Muscle layer of colon (tissue), 2 donors: ENCODE measurements around the gene RUSF1.
"Not testable (repeated sequence)": the region's sequence is repeated elsewhere in the genome, so short reads cannot be mapped to it uniquely, and the experiment has no call there.

Experiments
- H3K27ac ChIP-seq: one replicate; pipeline ENCODE4 v1.7.0; 2013; ENCODE audit warnings: low read depth, mild to moderate bottlenecking, low read length, moderate library complexity
- H3K27me3 ChIP-seq, 2 donors: one replicate each; pipeline ENCODE4 v1.7.0; 2013; ENCODE audit warnings: low read length in 2 of 2, mild to moderate bottlenecking in 2 of 2; ENCODE audit not compliant: insufficient read depth in 2 of 2, control insufficient read depth in 1 of 2
- H3K36me3 ChIP-seq: one replicate; pipeline ENCODE4 v1.7.0; 2013; ENCODE audit warnings: mild to moderate bottlenecking, low read length; ENCODE audit not compliant: insufficient read depth
- H3K4me1 ChIP-seq: one replicate; pipeline ENCODE4 v1.7.0; 2013; ENCODE audit warnings: mild to moderate bottlenecking, low read length; ENCODE audit not compliant: insufficient read depth
- H3K4me3 ChIP-seq, 2 donors: one replicate each; pipeline ENCODE4 v1.7.0; 2013; ENCODE audit warnings: low read length in 2 of 2, low read depth in 1 of 2, mild to moderate bottlenecking in 1 of 2, moderate library complexity in 1 of 2
- H3K9ac ChIP-seq: one replicate; pipeline ENCODE4 v1.7.0; 2013; ENCODE audit warnings: low read length
- H3K9me3 ChIP-seq: one replicate; pipeline ENCODE4 v1.7.0; 2013; ENCODE audit warnings: mild to moderate bottlenecking, low read length
- donor health status: abdominal sarcoma.
- donor health status: Adenocarcinoma of cecum.

Gene RUSF1

GRCh38 chr16:31529937-31530312 lies 21.7 kb upstream of the RUSF1 start:
- H3K27ac ChIP-seq: no peak overlapping the region
- peaks cover 6% of the 10 kb centered on the region for H3K4me1 ChIP-seq
- no peak overlapping the region for H3K9ac ChIP-seq
- peak overlapping the region; percentile 31 to 44 for H3K4me3 ChIP-seq
- peaks cover 3 to 7% of the 10 kb centered on the region in 2 donors for H3K27me3 ChIP-seq
- no peaks in the 10 kb centered on the region for H3K9me3 ChIP-seq
- no peaks in the 10 kb centered on the region for H3K36me3 ChIP-seq

GRCh38 chr16:31529108-31529936 lies 21.1 kb upstream of the RUSF1 start:
- H3K4me1 ChIP-seq: peaks cover 6% of the 10 kb centered on the region
- H3K4me3 ChIP-seq: peak overlapping the region; percentile 31 to 52
- no peak overlapping the region for H3K9ac ChIP-seq
- H3K27me3 ChIP-seq: peaks cover 3 to 7% of the 10 kb centered on the region in 2 donors
- no peaks in the 10 kb centered on the region for H3K9me3 ChIP-seq
- no peaks in the 10 kb centered on the region for H3K36me3 ChIP-seq
- H3K27ac ChIP-seq: no peak overlapping the region

- no peak overlapping the region for H3K9ac ChIP-seq
- H3K36me3 ChIP-seq: no peaks in the 10 kb centered on the region
- peaks cover 3 to 7% of the 10 kb centered on the region in 2 donors for H3K27me3 ChIP-seq
- H3K27ac ChIP-seq: no peak overlapping the region
- no peaks in the 10 kb centered on the region for H3K9me3 ChIP-seq
- peak overlapping the region; percentile 31 to 52 for H3K4me3 ChIP-seq
- peaks cover 6% of the 10 kb centered on the region for H3K4me1 ChIP-seq
Observed at GRCh38 chr16:31528523-31529107, 20.4 kb upstream of the RUSF1 start.

GRCh38 chr16:31527734-31528274 lies 19.6 kb upstream of the RUSF1 start, which contains the start of gene AHSP:
TSS of gene AHSP (plus strand) at chr16:31527900. CDS start at chr16:31528140, 240 bp downstream.
- Histone ChIP-seq H3K27me3 (peaks cover 3 to 7% of the 10 kb centered on the region in 2 donors), H3K9me3 (no peaks in the 10 kb centered on the region), H3K36me3 (no peaks in the 10 kb centered on the region), H3K27ac (no peak within 1 kb of the TSS), H3K4me1 (peaks cover 6% of the 10 kb centered on the region), H3K9ac (no peak within 1 kb of the TSS), H3K4me3 (peak within 1 kb of the TSS in 1 of 2 donors; percentile 52)

- Histone ChIP-seq H3K27ac (no peak overlapping the region), H3K9me3 (no peaks in the 10 kb centered on the region), H3K4me3 (no peak overlapping the region), H3K36me3 (no peaks in the 10 kb centered on the region), H3K9ac (no peak overlapping the region), H3K4me1 (peaks cover 6% of the 10 kb centered on the region), H3K27me3 (no peaks in the 10 kb centered on the region)
Observed at GRCh38 chr16:31525113-31525512, 16.9 kb upstream of the RUSF1 start.

- H3K27ac ChIP-seq, H3K9ac ChIP-seq, H3K4me3 ChIP-seq, H3K4me1 ChIP-seq, H3K36me3 ChIP-seq, H3K27me3 ChIP-seq, H3K9me3 ChIP-seq: not testable (repeated sequence)
Observed at GRCh38 chr16:31523768-31524167, 15.6 kb upstream of the RUSF1 start.

- no peak overlapping the region for H3K27ac ChIP-seq
Observed at GRCh38 chr16:31522071-31522470, 13.9 kb upstream of the RUSF1 start.

GRCh38 chr16:31521368-31521767 lies 13.2 kb upstream of the RUSF1 start:
- Histone ChIP-seq H3K36me3 (no peaks in the 10 kb centered on the region), H3K27me3 (no peaks in the 10 kb centered on the region), H3K9me3 (no peaks in the 10 kb centered on the region), H3K9ac (no peak overlapping the region), H3K4me3 (no peak overlapping the region), H3K4me1 (no peaks in the 10 kb centered on the region), H3K27ac (no peak overlapping the region)

More at GRCh38 chr16:31522071-31522470, 13.9 kb upstream of the RUSF1 start:
- Histone ChIP-seq H3K9me3 (no peaks in the 10 kb centered on the region), H3K4me1 (no peaks in the 10 kb centered on the region), H3K27me3 (no peaks in the 10 kb centered on the region), H3K4me3 (no peak overlapping the region), H3K36me3 (no peaks in the 10 kb centered on the region), H3K9ac (no peak overlapping the region)

GRCh38 chr16:31519759-31520431 lies 11.7 kb upstream of the RUSF1 start:
- no peak overlapping the region for H3K9ac ChIP-seq
- no peaks in the 10 kb centered on the region for H3K36me3 ChIP-seq
- no peaks in the 10 kb centered on the region for H3K27me3 ChIP-seq
- H3K4me1 ChIP-seq: no peaks in the 10 kb centered on the region
- H3K4me3 ChIP-seq: no peak overlapping the region
- no peak overlapping the region for H3K27ac ChIP-seq
- H3K9me3 ChIP-seq: no peaks in the 10 kb centered on the region

- Histone ChIP-seq H3K9me3 (no peaks in the 10 kb centered on the region), H3K27ac (no peak overlapping the region), H3K27me3 (no peaks in the 10 kb centered on the region), H3K36me3 (no peaks in the 10 kb centered on the region), H3K4me1 (no peaks in the 10 kb centered on the region), H3K9ac (no peak overlapping the region), H3K4me3 (no peak overlapping the region)
Observed at GRCh38 chr16:31517800-31518402, 9.7 kb upstream of the RUSF1 start.

- Histone ChIP-seq H3K36me3 (no peaks in the 10 kb centered on the region), H3K27ac (no peak overlapping the region), H3K4me1 (peaks cover 12% of the 10 kb centered on the region), H3K9me3 (no peaks in the 10 kb centered on the region), H3K4me3 (no peak overlapping the region), H3K27me3 (no peaks in the 10 kb centered on the region), H3K9ac (no peak overlapping the region)
Observed at GRCh38 chr16:31513884-31514283, 5.7 kb upstream of the RUSF1 start.
